HTR-8/SVneo (cell line): Measurements from ENCODE around the gene IRAK4.
"Not testable (repeated sequence)": the region's sequence is repeated elsewhere in the genome, so short reads cannot be mapped to it uniquely, and the experiment has no call there.

Experiments used
- DNase-seq: peaks from one replicate; pipeline ENCODE4 v3.0.0; 2011; ENCODE audit warnings: low spot score, mixed read lengths; ENCODE audit not compliant: insufficient read length
- FAIRE-seq: peaks from 2 replicates; lab custom pipeline; 2011; peaks lifted over from hg19 to GRCh38; lab: Jason Lieb, UNC

The IRAK4 gene

DNA sequence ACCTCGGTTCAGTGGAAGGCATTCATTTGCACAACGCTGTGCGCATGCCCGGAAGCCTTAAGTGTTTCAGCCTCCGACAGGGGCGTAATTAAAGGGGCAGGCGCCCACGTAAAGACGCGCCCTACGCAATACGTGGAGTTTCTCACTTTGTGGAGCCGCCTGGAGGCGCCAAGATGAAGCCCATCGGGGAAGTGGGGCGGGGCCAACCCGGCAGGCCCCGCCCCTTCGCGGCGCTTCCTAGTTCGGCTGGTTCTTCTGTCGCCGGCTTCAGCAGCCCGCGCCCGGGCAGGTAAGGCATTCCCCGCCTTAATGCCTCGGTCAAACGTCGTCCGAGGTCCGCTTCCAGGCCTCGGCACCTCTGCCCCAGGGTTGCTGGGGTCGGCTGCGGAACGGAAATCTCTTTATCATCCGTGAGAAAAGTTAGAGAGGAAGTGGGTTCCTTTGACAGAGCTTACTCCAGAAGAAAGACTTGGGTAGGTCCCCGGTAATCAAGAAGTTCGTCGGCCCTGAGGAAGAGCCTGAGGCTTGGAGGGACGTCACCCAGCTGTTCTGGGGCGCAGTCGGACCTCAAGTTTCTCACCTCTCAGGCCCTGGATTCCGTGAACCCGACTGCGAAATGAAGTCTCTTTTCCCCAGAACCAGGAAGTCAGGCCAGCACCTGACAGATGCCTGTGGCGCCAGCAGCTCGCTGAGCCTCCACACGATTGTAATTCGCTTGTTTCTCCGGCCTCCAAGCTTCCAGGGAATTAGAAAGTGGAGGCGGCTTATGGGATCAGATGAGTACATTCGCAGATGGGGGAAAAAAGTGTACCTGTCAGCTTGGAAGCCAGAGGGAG lies at the start of gene IRAK4, which contains the start of gene PUS7L:
IRAK4 (plus strand) TSS at position 224 of the 836 bp plus-strand sequence. CDS start 9,161 bp downstream, outside the sequence.
PUS7L (minus strand) TSS at position 63 of the 836 bp plus-strand sequence. CDS start 3,545 bp downstream, outside the sequence.
- DNase-seq: peak; percentile 90
- peak; percentile 77 for FAIRE-seq

DNA sequence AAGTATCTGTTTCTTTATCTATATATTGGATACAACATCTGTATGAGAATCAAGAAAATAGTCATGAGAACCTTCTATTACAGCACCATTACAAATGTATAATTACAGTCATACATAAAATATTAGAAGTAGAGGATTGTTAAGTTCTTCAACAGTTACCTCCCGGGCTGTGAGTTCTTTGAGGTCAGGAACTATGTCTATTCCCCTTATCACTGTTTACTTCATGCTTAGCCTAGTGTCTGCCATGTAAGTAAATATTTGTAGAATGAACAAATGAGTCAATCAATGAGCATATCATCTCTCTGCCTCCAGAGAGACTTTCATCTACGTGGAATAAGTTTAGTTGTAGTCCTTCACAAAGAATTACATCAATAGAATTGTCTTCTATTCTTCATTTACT lies 47.4 kb upstream of the IRAK4 start:
- DNase-seq (no peak), FAIRE-seq (no peak)

GRCh38 chr12:43722621-43723020 lies 36.1 kb upstream of the IRAK4 start:
- no peak for FAIRE-seq

GRCh38 chr12:43723134-43723533 lies 35.6 kb upstream of the IRAK4 start:
- FAIRE-seq: no peak

More at GRCh38 chr12:43722621-43723020, 36.1 kb upstream of the IRAK4 start:
- no peak for DNase-seq

GRCh38 chr12:43728117-43728516 lies 30.6 kb upstream of the IRAK4 start:
- no peak for FAIRE-seq
- no peak for DNase-seq

More at GRCh38 chr12:43723134-43723533, 35.6 kb upstream of the IRAK4 start:
- DNase-seq: no peak

GRCh38 chr12:43728698-43729097 lies 30.1 kb upstream of the IRAK4 start:
- DNase-seq (no peak), FAIRE-seq (no peak)

DNA sequence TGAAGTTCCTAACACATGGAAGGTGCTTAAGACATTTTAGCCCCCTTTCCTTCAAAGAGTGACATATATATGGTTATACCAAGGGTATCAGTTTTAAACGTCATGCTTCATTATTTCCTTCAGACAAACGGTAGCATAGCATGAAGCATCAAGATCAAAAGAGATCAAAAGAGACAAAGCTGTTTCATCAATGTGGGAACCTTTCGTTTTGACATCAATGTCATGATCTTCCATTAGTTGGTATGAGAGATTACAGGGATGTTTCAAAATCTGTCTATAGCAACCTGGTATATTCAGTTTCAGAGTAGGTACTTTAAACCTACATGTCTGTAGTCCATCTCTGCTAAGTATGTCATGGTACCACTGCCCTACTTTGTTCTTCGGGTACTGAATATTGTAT lies 28.5 kb upstream of the IRAK4 start:
- DNase-seq (no peak), FAIRE-seq (no peak)

- FAIRE-seq: no peak
- no peak for DNase-seq
Measured at GRCh38 chr12:43733687-43734086, 25.1 kb upstream of the IRAK4 start.

- DNase-seq (no peak), FAIRE-seq (no peak)
Measured at GRCh38 chr12:43736927-43737440, 21.8 kb upstream of the IRAK4 start.

DNA sequence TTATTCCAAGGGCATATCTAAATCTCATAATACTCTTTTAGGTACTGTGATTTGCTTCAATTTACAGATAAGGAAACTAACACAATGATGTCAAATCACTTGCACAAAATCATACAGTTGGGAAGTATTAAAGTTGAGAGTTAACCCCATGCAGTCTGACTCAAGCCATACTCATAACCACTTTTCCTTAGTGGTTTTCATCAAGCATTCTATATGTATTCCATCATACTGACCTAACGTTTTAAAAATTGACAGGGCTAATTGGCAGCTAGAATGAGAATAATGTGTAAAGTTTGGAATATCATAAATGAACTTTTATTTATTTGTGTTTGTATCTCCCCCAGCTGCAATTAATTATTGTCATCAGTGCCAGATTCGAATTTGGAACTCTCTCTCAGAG lies 21.1 kb upstream of the IRAK4 start:
- FAIRE-seq (no peak), DNase-seq (no peak)

DNA sequence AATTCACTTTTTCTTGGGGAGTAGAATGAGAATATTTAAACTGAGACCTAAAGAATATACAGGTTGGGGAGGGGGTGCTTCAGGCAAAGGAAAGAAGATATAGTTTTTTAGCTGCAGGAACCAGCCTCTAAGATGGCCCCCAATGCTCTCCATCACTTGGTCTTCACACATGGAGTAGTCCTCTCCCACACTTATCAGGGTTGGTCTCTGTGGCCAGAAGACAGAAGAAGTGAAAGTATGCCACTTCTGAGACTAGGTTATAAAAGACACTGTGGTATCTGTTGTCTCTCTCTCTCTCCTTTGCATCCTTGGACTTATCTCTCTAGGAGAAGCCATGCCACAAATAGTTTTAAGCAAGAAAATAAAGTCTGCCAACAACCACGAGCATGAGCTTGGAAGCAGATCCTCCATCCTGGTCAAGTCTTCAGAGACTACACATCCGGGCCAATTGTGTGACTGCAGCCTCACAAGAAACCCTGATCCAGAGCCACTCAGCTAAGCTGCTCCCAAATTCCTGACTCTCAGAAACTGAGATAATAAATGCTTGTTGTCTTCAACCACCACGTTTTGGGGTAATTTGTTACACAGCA lies 18.1 kb upstream of the IRAK4 start:
- FAIRE-seq: no peak
- DNase-seq: no peak

- FAIRE-seq (no peak), DNase-seq (peak; percentile 32)
Measured at GRCh38 chr12:43742106-43742505, 16.6 kb upstream of the IRAK4 start.

DNA sequence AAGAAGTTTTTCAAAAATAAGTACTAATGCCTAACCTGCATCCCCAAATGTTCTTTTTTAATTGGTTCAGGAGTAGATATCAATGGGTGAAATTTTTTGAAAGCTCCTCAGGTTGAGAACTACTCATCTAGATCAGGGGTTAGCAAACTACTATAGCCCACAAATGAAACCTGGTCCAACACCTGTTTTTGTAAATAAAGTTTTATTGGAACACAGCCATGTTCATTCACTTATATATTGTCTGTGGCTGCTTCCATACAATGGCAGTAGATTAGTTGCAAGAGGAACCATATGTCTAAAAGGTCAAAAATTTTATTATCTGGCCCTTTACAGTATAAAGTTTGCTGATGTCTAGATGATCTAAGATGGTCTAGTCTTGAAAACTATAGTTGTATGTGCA lies 13.9 kb upstream of the IRAK4 start:
- DNase-seq (no peak), FAIRE-seq (no peak)

DNA sequence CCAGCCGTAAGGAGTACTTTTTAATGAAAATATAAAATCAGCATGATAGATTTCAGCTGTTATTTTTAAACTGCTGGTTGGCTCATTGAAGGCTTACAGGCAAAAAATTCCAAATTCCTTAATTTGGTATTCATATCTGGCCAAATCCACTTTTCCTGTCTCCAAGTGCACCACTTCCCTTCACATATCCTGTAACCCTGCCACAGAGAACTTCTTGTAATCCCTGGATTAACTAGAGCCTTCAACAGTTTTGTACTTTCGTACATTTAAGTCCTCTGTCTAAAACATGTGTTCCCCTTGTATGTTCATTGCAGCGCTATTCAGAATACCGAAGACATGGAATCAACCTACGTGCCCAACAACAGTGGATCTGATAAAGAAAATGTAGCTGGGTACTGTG lies 9.7 kb upstream of the IRAK4 start:
- FAIRE-seq: no peak
- no peak for DNase-seq

GRCh38 chr12:43750814-43751213 lies 7.9 kb upstream of the IRAK4 start:
- DNase-seq (no peak), FAIRE-seq (no peak)

GRCh38 chr12:43751360-43751759 lies 7.4 kb upstream of the IRAK4 start:
- FAIRE-seq, DNase-seq: not testable (repeated sequence)

GRCh38 chr12:43754015-43754414 lies 4.7 kb upstream of the IRAK4 start:
- FAIRE-seq (no peak), DNase-seq (no peak)

GRCh38 chr12:43758247-43758727 lies 464 bp upstream of the IRAK4 start:
- DNase-seq (peak; percentile 22), FAIRE-seq (no peak)

DNA sequence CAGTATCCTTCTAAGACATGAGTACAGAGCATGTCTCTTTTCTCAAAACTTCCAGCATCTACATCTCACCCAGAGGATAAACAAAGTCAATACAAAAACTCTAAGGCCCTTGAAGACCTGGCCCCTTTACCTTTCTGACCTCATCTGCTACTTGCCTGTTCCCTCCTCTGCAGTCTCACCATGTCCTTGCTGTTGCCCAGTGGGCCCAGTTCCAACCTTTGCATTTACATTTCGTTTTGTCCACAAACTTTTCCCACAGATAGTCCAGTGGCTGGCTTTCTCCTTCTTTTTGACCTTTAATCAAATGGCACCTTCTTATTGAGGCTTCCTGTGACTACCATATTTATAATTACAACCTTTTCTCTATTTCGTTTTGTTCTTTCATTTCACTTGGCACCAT lies 1.6 kb downstream of the IRAK4 start:
- FAIRE-seq: no peak
- no peak for DNase-seq

DNA sequence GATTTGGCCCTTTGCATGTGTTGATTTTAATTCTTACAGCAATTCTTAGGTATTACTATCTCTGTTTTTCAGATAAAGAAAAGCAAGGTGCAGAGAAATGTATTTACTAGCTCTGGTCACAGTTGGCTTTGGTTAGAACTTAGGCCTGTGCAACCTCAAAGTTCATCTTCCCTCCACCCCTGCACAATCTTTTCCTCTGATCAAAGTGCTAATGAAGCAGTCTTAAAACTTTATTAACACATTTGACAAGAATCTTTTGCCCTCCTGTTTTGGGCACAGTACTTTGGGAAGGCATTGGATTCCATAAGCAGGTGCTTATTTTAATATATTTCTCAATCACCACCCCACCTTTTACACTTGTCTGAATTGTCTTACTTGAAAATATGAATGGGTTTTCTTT lies 2.7 kb downstream of the IRAK4 start:
- FAIRE-seq (no peak), DNase-seq (no peak)

- DNase-seq: no peak
- FAIRE-seq: no peak
Measured at GRCh38 chr12:43762596-43762995, 3.8 kb downstream of the IRAK4 start.
